HG03064 (cell line): ENCODE results near the gene DNM2.

Experiments
- ATAC-seq: cut with Tn5 transposase; IDR thresholded peaks from one replicate; pipeline ENCODE4 v1.9.1; 2021; ENCODE audit warnings: low read depth; ENCODE audit not compliant: unreplicated experiment

The DNM2 gene

DNA sequence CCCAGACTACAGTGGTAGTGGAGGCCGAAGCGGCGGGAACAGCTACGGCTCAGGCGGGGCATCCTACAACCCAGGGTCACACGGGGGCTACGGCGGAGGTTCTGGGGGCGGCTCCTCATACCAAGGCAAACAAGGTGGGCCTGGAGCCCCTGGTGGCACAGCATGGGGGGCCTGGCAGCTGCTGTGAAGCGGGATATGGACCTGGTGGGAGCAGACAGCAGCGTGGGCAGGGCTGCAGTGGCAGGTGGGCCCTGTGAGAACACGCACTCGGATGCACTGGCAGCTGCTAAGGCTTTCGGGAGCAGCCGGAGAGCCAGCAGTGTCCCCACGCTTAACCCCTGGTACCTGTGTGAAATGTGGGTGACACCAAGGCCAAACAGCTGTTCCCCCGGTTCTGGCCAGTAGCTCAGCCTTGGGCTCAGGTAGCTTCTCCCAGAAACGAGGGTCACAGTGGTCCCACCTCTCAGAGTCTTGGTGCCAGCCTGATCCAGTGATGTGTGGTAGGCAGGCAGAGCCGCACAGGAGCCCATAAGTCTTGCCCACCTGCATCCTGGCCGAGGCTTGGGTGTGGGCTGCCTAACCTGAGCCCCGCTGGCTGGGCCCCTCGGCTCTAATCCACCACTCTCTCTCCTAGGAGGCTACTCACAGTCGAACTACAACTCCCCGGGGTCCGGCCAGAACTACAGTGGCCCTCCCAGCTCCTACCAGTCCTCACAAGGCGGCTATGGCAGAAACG, 29.2 kb upstream of the DNM2 start:
- ATAC-seq = no peak

- no peak for ATAC-seq
These were observed 27.5 kb upstream of the DNM2 start for GRCh38 chr19:10690341-10690781.

- no peak for ATAC-seq
These were observed 26.5 kb upstream of the DNM2 start for GRCh38 chr19:10691178-10691881.

DNA sequence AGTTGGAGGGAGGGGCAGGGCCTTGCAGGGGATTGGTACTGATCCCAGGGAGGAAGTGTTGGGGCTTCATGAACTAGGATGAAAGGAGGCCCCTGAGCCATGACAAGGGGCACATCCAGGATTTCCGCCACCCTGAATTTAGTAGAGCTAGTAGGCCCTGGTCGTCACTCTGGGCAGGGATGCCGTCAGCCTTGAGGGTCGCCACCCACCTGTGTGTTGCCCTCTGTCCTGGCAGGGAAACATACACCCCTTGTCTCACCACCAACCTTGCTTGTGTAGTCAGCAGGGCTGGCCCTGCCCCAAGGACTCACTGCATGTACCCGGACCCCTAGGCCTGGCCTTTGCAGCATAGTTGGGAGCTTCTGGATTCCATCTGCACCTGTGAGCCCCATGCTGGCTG, 26.0 kb upstream of the DNM2 start:
- ATAC-seq = no peak

DNA sequence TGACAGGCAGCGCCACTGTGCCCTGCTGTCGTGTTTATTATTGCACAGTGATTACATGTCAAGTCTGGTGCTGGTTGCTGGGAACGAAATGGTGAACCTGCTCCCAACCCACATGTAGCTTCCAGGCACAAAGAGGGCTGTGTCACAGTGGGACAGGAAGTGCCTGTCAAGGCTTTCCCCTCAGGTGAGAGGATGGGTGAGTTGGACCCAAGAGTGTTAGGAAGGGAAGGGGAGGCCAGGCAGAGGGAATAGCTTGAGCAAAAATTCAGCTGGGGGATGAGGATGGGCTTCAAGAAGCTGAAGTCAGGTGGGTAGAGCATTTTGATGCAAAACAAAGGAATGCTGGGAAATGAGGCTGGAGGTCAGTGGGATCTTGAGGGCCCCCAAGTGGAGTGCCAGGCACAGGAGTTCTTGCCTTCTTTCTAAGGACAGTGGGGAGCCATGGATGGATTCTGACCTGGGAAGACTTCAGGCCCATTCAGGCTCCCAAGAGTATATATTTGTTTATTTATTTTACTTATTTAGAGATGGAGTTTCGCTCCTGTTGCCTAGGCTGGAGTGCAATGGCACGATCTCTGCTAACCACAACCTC, 25.1 kb upstream of the DNM2 start:
- ATAC-seq = no peak

DNA sequence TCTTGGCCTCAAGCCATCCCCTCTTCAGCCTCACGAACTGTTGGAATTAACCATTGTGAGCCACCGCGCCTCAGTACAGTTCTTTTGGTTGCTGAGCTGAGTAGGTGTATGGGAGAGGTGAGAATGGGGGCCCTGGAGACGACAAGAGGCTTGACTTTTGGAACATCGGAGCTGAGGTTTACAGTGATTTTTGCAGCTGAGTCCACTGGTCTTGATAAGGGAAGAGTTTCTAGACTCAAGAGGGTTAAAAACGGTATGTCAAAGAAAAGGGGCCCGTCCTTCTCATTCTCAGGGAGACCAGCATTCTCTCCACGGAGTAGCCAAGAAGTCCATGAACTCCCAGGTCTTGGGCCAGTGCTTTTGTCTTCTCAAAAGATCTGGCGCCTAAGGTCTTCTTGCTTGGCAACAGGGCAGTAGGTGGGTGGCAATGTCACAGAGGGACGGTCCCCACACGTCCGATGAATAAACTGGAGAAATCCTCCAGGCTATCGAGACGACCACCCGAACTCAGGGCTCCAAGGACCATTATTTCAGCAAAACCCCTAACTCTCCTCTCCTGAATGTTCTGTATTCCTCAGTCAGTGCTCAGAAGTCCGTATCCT, 23.1 kb upstream of the DNM2 start:
- no peak for ATAC-seq

GRCh38 chr19:10695401-10696398, 22.2 kb upstream of the DNM2 start:
- no peak for ATAC-seq

DNA sequence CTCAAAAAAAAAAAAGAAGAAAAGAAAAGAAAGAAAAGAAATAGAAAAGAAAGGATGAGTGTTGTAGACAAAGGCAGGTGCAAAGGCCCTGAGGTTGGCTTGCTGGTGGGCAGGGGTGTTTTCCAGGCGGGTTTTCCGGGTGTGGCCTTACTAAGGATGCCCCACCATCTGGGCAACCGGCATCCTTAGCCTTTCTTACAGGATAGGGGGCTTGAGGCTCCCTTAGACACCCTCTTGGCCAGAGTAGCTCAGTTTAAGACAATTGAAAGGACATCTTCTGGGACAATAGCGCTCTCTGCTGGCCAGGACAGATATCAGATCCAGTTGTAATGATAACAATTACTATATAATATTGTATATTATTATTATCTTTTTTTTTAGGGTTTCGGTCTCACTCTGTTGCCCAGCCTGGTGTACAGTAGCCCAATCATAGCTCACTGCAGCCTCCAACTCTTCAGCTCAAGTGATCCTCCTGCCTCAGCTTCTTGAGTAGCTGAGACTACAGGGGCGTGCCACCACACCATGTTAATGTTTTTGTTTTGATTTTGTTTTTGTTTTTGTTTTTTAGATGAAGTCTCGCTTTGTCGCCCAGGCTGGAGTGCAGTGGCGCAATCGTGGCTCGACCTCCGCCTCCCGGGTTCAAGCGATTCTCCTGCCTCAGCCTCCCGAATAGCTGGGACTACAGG, 18.1 kb upstream of the DNM2 start:
- no peak for ATAC-seq

GRCh38 chr19:10701955-10702525, 15.8 kb upstream of the DNM2 start:
- no peak for ATAC-seq

DNA sequence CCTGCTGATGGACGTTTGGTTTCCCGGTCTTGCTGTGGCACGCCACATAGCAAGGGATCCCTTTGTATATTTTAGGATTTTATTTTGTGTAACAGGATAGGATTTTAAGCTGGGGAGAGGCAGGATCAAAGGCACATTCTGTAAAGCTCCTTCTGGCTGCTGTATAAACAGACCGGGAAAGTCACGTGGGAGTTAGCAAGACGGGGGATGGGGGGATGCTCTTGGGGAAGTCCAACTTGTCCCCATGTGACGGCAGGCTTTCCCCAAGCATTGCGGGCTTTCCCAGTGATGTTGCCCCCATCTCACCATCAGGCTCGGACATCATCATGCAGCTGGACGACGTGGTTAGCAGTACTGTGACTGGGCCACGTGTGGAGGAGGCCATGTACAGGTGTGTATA, 10.9 kb upstream of the DNM2 start:
- no peak for ATAC-seq

GRCh38 chr19:10707440-10707839, 10.4 kb upstream of the DNM2 start:
- no peak for ATAC-seq

DNA sequence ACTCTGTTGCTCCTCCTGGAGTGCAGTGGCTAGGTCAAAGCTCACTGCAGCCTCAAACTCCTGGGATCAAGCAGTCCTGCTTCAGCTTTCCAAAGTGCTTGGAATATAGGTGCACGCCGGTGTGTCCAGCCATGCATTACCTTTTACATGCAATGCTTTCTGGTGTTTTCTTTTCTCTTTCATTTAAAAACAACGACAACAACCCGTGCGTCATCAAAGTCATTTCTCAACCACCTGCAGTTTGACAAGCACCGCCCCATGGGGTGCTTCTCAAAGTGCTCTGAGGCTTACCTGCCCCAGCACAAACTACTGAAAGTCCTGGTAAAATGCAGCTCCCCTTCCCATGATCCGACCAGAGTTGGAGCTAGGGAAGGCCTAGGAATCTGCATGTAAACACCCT, 9.6 kb upstream of the DNM2 start:
- no peak for ATAC-seq

- no peak for ATAC-seq
These were observed 5.8 kb upstream of the DNM2 start for GRCh38 chr19:10712045-10712444.

DNA sequence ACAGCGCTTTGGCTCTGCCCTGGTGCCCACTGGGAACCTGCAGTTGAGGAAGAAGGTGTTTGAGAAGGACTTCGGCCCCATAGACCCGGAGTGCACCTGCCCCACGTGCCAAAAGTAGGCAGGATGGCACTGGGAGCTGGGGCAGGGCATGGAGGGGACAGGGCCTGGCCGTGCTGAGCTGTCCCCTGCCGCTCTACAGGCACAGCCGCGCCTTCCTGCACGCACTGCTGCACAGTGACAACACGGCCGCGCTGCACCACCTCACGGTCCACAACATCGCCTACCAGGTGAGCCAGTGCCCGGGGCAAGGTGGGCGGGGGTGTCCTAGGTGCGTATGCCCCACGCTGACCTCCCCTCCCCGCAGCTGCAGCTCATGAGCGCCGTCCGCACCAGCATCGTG, 5.1 kb upstream of the DNM2 start:
- no peak for ATAC-seq

GRCh38 chr19:10713317-10713716, 4.6 kb upstream of the DNM2 start:
- ATAC-seq = no peak

DNA sequence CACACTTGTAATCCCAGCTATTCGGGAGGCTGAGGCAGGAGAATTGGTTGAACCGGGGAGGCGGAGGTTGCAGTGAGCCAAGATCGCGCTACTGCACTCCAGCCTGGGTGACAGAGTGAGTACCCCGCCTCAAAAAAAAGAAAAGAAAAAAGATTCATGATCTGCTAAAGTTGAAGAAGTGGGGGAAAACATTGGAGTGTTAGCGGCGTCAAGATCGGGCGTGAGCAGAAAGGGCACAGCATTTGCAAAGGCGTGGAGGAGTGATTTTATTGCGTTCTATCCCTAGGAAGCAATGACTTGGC, 874 bp upstream of the DNM2 start:
- no peak for ATAC-seq

DNA sequence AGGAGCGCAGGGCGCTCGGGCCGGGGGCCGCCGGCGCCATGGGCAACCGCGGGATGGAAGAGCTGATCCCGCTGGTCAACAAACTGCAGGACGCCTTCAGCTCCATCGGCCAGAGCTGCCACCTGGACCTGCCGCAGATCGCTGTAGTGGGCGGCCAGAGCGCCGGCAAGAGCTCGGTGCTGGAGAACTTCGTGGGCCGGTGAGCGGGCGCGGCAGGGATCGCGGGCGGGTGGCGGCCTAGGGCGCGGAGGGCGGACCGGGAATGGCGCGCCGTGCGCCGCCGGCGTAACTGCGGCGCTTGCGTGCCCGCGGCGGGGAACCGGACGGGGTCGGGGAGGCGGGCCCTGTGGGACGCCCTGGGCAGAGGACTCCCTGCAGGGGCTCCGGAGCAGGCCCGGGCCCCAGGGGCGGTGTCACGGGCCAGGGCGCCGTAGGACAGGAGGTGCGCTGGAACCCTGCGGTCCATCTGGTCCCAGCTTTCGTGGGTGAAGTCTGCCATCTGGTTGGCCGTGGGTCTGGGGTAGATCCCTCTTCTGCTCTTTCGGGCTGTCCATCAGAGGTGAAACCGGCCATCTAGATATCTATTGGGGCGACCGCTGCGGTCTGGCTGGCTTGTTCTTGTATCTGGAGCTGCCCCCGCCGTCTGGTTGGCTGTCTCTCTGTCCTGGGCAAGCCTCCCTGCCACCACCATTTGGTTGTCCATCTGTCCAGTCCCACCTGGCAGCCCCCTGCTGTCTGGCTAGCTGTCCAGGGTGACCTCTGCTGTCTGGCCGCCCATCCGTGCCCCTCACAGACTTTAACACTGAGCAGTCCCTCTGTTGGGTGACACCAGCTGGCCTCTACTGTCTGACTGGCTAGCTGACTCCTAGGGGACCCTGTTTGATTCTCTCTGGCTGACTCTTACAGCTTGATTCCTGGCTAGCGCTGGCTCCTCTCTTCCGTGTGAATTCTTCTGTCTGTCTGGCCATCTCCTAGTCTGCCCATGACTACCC, 622 bp downstream of the DNM2 start:
- no peak for ATAC-seq

- ATAC-seq = no peak
These were observed 1.6 kb downstream of the DNM2 start for GRCh38 chr19:10719466-10719961.
